Measurements from ENCODE around the gene TSTD1. TPM values are rescaled to one million over a fixed set of nuclear protein-coding genes. Genes with fewer than 3 reads are reported as not detected.

Gene TSTD1
- polyA plus RNA-seq, 3 donors = 9.9 to 20.3 (median 11.8) TPM

DNA sequence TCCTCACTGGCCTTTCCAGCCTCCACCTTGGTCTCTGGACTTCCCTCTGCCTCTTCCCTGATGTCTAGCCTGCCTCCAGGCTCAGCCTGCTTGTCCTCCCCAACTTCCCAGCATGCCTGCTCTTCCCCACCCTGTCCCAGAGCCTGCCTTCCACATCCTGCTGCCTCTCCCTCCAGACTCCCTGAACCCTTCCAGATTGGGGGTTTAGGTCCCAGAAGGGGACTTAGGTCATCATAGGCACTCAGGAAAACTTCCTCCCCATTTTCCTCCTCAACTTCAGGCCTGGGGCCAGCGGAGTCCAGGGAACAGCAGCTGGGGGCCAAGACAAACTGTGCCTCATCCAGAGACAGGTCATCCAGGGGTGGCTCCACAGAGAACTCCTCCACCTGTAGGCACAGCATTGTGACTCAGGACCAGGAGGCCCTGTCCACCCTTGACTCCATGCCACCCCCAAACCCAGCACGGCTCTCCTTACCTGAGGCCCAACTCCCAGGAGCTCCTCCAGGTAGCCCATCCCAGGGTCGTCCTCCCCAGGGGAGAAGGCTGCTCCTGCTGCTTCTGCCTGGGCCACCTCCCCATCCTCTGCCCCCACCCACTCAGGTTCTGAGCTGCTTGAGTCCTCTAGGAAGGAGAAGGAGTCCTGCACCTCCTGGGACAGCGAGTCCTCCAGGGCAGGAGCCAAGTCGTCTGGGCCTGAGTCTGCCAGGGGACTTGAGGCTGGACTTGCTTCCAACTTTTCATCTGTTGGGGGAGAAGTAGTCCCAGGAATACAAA lies 10.4 kb upstream of the TSTD1 start:
- Histone ChIP-seq H3K79me2 (ENCODE audit: insufficient read depth, low read length) (peaks cover 64% of the 10 kb centered on the region), H3K36me3 (replicated peaks in 1 of 2; ENCODE audit: control insufficient read depth in 1 of 2, insufficient read depth in 2 of 2, low read length in 2 of 2) (peaks cover 63 to 71% of the 10 kb centered on the region in 2 donors), H3K4me1 (ENCODE audit: control insufficient read depth in 1 of 2, insufficient read depth in 2 of 2, low read length in 2 of 2) (peaks cover 43 to 59% of the 10 kb centered on the region in 2 donors), H3K4me3 (replicated peaks in 1 of 3; ENCODE audit: low read depth in 2 of 3, low read length in 3 of 3) (peak overlapping the region in 1 of 3 experiments; percentile 14), H3K9ac (ENCODE audit: insufficient read depth, low read length, poor library complexity, severe bottlenecking) (peak overlapping the region; percentile 6), H3K27ac (ENCODE audit: low read depth in 1 of 2, low read length in 2 of 2) (peak overlapping the region; percentile 88 to 99), H3K27me3 (ENCODE audit: control insufficient read depth in 2 of 2, insufficient read depth in 2 of 2, low read length in 2 of 2) (no peaks in the 10 kb centered on the region), H2AFZ (ENCODE audit: insufficient read depth, low read depth, low read length, poor library complexity, severe bottlenecking) (no peak overlapping the region), H3K4me2 (replicated peaks; ENCODE audit: extremely low read depth, low read length, poor library complexity, severe bottlenecking) (no peak overlapping the region), H4K20me1 (ENCODE audit: insufficient read depth, low read length) (peaks cover 52% of the 10 kb centered on the region), H3K9me3 (replicated peaks in 1 of 2; ENCODE audit: control insufficient read depth in 1 of 2, insufficient read depth in 1 of 2, low read length in 2 of 2) (no peaks in the 10 kb centered on the region)
- Mint-ChIP-seq H3K4me1 (peaks cover 60% of the 10 kb centered on the region), H3K4me3 (no peak overlapping the region), H3K9me3 (no peaks in the 10 kb centered on the region), H3K27me3 (ENCODE audit: low read depth in 3 of 3) (no peaks in the 10 kb centered on the region), H3K27ac (peak overlapping the region; percentile 99 to 100 (median 100)), H3K36me3 (peaks cover 66 to 73% of the 10 kb centered on the region in 2 donors)
- intact Hi-C loops (cut with micrococcal nuclease) = loop anchor here in 1 of 2 donors (5.0 kb wide), 1 partner anchor 88 kb away; no protein-coding TSS in a partner anchor
- no peak for DNase-seq
- 89% methylated on average over 3 of the region's 5 CpGs for WGBS (ENCODE audit: insufficient coverage)
- no peak for TF ChIP-seq CTCF (IDR thresholded peaks at IDR 0.05)

DNA sequence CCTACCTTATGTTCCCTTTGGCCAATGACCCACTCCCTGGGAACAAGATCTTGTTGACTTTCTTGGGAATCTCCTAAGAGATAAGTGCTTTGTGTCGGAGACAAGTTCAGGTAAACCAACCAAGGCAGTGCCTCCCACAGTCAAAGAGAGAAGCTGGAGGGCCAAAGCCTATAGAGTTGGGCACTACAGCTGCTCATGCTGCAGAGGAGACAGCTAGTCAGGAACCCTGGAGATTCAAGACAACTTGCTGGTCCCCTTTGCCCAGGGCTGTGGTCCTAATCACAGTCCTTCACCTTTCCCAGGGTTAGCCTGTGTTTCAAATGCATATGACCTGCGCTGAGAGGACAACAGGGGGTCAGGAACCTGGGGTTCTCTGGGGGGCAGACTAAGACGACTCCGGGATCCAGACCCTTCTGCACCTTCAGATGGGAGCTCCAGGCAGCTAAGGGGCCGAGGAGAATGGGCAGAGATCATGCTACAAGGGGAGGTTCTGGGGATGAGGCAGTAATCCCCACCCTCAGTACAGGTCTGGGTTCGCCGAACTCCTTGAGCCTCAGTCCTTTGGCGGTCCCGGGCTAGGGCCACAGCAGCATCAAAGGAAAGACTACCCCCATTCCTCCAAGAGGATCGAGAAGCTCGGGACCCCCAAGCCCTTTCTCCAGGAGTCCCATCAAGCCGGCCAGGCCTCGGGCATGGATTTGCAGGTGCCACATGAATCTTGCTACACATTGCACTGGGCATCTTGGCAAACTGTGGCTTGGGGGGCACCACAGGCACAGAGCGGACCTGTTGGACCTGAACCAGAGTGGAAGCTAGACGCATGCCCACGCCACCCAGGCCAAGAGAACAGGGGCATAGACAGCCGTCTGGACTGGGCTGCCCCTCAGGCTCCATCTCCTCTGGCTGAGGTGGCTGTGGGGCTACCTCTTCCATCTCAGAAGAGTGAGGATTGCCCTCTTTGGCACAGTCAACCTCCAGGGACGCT lies 9.0 kb upstream of the TSTD1 start:
- no peaks in the 10 kb centered on the region for H3K9me3 ChIP-seq (replicated peaks in 1 of 2; ENCODE audit: control insufficient read depth in 1 of 2, insufficient read depth in 1 of 2, low read length in 2 of 2)
- Mint-ChIP-seq H3K9me3 (no peaks in the 10 kb centered on the region), H3K36me3 (peaks cover 59 to 73% of the 10 kb centered on the region in 2 donors), H3K4me3 (peak overlapping the region; percentile 31 to 99), H3K27me3 (ENCODE audit: low read depth in 3 of 3) (no peaks in the 10 kb centered on the region), H3K4me1 (peaks cover 66% of the 10 kb centered on the region), H3K27ac (peak overlapping the region; percentile 99 to 100 (median 100))
- intact Hi-C loops (cut with micrococcal nuclease) = loop anchor here (1.0 to 5.0 kb wide), 3 partner anchors 19 to 90 kb away; partner anchors contain the start of gene ARHGAP30 (in 1 of the 2)
- peak overlapping the region; percentile 84 for H3K9ac ChIP-seq (ENCODE audit: insufficient read depth, low read length, poor library complexity, severe bottlenecking)
- TF ChIP-seq CTCF (IDR thresholded peaks at IDR 0.05) = no peak
- H3K36me3 ChIP-seq (replicated peaks in 1 of 2; ENCODE audit: control insufficient read depth in 1 of 2, insufficient read depth in 2 of 2, low read length in 2 of 2) = peaks cover 55 to 65% of the 10 kb centered on the region in 2 donors
- peak overlapping the region; percentile 96 for H3K4me2 ChIP-seq (replicated peaks; ENCODE audit: extremely low read depth, low read length, poor library complexity, severe bottlenecking)
- H3K27ac ChIP-seq (ENCODE audit: low read depth in 1 of 2, low read length in 2 of 2) = peak overlapping the region; percentile 88 to 99
- H4K20me1 ChIP-seq (ENCODE audit: insufficient read depth, low read length) = peaks cover 44% of the 10 kb centered on the region
- whole genome bisulfite sequencing (ENCODE audit: insufficient coverage) = 97% methylated on average over 14 of the region's 18 CpGs
- peak in 1 of 3 donors; percentile 14 for DNase-seq
- peaks cover 50 to 70% of the 10 kb centered on the region in 2 donors for H3K4me1 ChIP-seq (ENCODE audit: control insufficient read depth in 1 of 2, insufficient read depth in 2 of 2, low read length in 2 of 2)
- H3K27me3 ChIP-seq (ENCODE audit: control insufficient read depth in 2 of 2, insufficient read depth in 2 of 2, low read length in 2 of 2) = no peaks in the 10 kb centered on the region
- peak overlapping the region in 1 of 3 experiments; percentile 96 for H3K4me3 ChIP-seq (replicated peaks in 1 of 3; ENCODE audit: low read depth in 2 of 3, low read length in 3 of 3)
- no peak overlapping the region for H2AFZ ChIP-seq (ENCODE audit: insufficient read depth, low read depth, low read length, poor library complexity, severe bottlenecking)
- H3K79me2 ChIP-seq (ENCODE audit: insufficient read depth, low read length) = peaks cover 64% of the 10 kb centered on the region

All from CD14-positive monocyte (primary cell).